Activated CD8-positive, alpha-beta memory T cell treated with anti-CD3 and anti-CD28 coated beads, Interleukin-2, amount 50 U/mL, for 1 hour (primary cell): ENCODE data around the gene TFAM.

Experiments
- DNase-seq: peaks from one replicate; pipeline ENCODE4 v3.0.0-alpha.2; 2020; ENCODE audit errors: extremely low read depth

Gene TFAM

GRCh38 chr10:58433571-58433970, 48.4 kb downstream of the TFAM start:
- DNase-seq: no peak

GRCh38 chr10:58435297-58435985, 50.2 kb downstream of the TFAM start:
- no peak for DNase-seq

- no peak for DNase-seq
These were observed 50.9 kb downstream of the TFAM start for GRCh38 chr10:58436071-58436470.

GRCh38 chr10:58438340-58438871, 53.2 kb downstream of the TFAM start:
- DNase-seq: no peak

GRCh38 chr10:58438986-58439385, 53.8 kb downstream of the TFAM start:
- no peak for DNase-seq

- no peak for DNase-seq
These were observed 54.6 kb downstream of the TFAM start for GRCh38 chr10:58439632-58440364.

GRCh38 chr10:58440484-58440883, 55.3 kb downstream of the TFAM start:
- DNase-seq: no peak

- no peak for DNase-seq
These were observed 59.1 kb downstream of the TFAM start for GRCh38 chr10:58444321-58444720.

GRCh38 chr10:58444876-58445275, 59.7 kb downstream of the TFAM start:
- DNase-seq: no peak

- DNase-seq: no peak
These were observed 63.1 kb downstream of the TFAM start for GRCh38 chr10:58448121-58448935.
